HL-60 (cell line): ENCODE measurements around the gene DTD1.
A peak's percentile ranks its signal among the peaks of the same experiment; 100 is the strongest.

Experiments used
- DNase-seq, 2 experiments: peaks; one replicate each; pipeline ENCODE4 v3.0.0-alpha.2; 2010 to 2020; ENCODE audit warnings: low read depth in 1 of 2, low spot score in 1 of 2
- H3K27ac ChIP-seq: fragments of 250-450 bp; sonication (Bioruptor Pico); replicated peaks from 2 replicates; pipeline ENCODE4 v1.5.1; 2020; ENCODE audit warnings: mild to moderate bottlenecking, moderate library complexity
- H3K27me3 ChIP-seq: fragments of 250-450 bp; sonication (Bioruptor Pico); 2 replicates; pipeline ENCODE4 v1.5.1; 2021; ENCODE audit warnings: mild to moderate bottlenecking, moderate library complexity; ENCODE audit not compliant: insufficient read depth, poor library complexity, severe bottlenecking
- H3K4me3 ChIP-seq: replicated peaks from 2 replicates; pipeline ENCODE4 v1.5.1; 2011; ENCODE audit warnings: mild to moderate bottlenecking, control low read depth, low read length; ENCODE audit not compliant: insufficient read depth
- GABPA ChIP-seq: IDR thresholded peaks from 2 replicates; pipeline ENCODE4 v1.6.1; 2012; ENCODE audit warnings: low read depth
- POLR2AphosphoS5 ChIP-seq: IDR thresholded peaks from 2 replicates; pipeline ENCODE4 v1.6.1; 2012; ENCODE audit warnings: low read depth
- SPI1 ChIP-seq: IDR thresholded peaks from 2 replicates; pipeline ENCODE4 v1.6.1; 2012; ENCODE audit warnings: low read depth, mild to moderate bottlenecking, borderline replicate concordance
- TF ChIP-seq, protein P1 (sequence below): IDR thresholded peaks from one replicate; pipeline ENCODE4 v1.5.1; 2011; ENCODE audit warnings: low read length, control low read depth, inconsistent platforms; ENCODE audit not compliant: insufficient read depth
- TF ChIP-seq, protein P2 (sequence below): IDR thresholded peaks from 2 replicates; pipeline ENCODE4 v1.6.1; 2012; ENCODE audit warnings: low read depth; ENCODE audit not compliant: insufficient replicate concordance

Gene DTD1

DNA sequence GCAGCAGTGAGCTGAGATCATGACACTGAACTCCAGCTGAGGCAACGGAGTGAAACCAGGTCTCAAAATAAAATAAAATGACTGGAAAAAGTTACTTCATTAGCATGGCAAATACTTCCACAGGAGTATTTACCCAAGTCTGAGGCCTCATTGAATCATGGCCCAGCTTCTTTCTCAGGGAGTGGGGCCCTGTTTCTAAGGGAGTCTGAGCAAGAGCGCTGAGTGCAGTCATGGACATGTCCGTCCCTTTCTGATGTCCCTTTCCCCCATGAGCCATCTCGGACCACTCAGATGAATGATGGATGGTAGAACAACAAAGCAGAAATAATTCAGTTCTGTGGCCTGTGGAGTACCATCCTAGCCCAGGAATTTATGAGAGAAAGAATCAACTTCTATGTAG is 7.8 kb upstream of the DTD1 start:
- Histone ChIP-seq H3K27me3 (no peaks in the 10 kb centered on the region), H3K27ac (no peak overlapping the region), H3K4me3 (no peak overlapping the region)
- TF ChIP-seq POLR2AphosphoS5, result no peak
- TF ChIP-seq, protein P1, sequence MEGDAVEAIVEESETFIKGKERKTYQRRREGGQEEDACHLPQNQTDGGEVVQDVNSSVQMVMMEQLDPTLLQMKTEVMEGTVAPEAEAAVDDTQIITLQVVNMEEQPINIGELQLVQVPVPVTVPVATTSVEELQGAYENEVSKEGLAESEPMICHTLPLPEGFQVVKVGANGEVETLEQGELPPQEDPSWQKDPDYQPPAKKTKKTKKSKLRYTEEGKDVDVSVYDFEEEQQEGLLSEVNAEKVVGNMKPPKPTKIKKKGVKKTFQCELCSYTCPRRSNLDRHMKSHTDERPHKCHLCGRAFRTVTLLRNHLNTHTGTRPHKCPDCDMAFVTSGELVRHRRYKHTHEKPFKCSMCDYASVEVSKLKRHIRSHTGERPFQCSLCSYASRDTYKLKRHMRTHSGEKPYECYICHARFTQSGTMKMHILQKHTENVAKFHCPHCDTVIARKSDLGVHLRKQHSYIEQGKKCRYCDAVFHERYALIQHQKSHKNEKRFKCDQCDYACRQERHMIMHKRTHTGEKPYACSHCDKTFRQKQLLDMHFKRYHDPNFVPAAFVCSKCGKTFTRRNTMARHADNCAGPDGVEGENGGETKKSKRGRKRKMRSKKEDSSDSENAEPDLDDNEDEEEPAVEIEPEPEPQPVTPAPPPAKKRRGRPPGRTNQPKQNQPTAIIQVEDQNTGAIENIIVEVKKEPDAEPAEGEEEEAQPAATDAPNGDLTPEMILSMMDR, result no peak
- no peak for TF ChIP-seq SPI1
- TF ChIP-seq, protein P2, sequence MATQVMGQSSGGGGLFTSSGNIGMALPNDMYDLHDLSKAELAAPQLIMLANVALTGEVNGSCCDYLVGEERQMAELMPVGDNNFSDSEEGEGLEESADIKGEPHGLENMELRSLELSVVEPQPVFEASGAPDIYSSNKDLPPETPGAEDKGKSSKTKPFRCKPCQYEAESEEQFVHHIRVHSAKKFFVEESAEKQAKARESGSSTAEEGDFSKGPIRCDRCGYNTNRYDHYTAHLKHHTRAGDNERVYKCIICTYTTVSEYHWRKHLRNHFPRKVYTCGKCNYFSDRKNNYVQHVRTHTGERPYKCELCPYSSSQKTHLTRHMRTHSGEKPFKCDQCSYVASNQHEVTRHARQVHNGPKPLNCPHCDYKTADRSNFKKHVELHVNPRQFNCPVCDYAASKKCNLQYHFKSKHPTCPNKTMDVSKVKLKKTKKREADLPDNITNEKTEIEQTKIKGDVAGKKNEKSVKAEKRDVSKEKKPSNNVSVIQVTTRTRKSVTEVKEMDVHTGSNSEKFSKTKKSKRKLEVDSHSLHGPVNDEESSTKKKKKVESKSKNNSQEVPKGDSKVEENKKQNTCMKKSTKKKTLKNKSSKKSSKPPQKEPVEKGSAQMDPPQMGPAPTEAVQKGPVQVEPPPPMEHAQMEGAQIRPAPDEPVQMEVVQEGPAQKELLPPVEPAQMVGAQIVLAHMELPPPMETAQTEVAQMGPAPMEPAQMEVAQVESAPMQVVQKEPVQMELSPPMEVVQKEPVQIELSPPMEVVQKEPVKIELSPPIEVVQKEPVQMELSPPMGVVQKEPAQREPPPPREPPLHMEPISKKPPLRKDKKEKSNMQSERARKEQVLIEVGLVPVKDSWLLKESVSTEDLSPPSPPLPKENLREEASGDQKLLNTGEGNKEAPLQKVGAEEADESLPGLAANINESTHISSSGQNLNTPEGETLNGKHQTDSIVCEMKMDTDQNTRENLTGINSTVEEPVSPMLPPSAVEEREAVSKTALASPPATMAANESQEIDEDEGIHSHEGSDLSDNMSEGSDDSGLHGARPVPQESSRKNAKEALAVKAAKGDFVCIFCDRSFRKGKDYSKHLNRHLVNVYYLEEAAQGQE, result no peak
- no peak for TF ChIP-seq GABPA
- no peak for DNase-seq

DNA sequence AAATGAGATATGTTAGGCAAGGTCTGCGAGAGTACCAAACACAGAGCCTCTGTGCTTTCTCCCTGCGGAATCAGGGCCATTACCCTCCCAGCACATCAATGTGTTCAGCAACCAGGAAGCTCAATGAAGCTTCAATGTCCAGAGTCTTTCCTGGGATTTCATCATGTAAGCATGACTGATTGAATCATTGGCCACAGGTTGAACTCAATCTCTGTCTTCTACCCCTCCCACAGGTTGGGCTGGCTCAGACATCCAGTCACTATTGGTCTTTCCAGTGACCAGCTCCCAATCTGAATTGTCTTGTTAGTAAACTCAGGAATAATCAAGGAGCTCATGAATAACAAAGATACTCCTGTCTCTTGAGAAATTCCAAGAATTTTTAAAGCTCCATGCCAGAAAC is 2.7 kb upstream of the DTD1 start:
- Histone ChIP-seq H3K27me3 (no peaks in the 10 kb centered on the region), H3K4me3 (no peak overlapping the region), H3K27ac (no peak overlapping the region)
- no peak for DNase-seq
- TF ChIP-seq SPI1 (no peak), GABPA (no peak), POLR2AphosphoS5 (no peak)
- TF ChIP-seq, protein P2, result no peak
- TF ChIP-seq, protein P1, result no peak

DNA sequence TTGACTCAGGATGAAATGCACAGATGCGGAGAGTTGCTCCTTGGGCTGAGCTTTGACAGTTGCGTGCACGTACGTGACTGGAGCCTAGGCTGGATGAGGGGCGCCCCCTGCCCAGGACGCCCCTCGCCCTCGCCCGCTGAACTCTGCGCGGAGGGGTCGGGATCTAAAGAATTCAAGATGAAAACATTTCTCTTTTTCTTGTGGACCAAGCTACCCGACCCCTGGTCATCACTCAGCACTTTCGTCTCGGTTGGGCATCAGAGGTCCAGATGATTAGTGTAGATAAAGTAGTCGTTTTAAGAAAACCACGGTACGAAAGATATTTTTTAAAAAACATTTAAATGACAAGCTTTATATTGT is 700 bp downstream of the DTD1 start:
- no peaks in the 10 kb centered on the region for H3K27me3 ChIP-seq
- TF ChIP-seq SPI1, result no peak
- no peak for DNase-seq
- peak overlapping the region; percentile 77 for H3K4me3 ChIP-seq
- H3K27ac ChIP-seq, result no peak overlapping the region

DNA sequence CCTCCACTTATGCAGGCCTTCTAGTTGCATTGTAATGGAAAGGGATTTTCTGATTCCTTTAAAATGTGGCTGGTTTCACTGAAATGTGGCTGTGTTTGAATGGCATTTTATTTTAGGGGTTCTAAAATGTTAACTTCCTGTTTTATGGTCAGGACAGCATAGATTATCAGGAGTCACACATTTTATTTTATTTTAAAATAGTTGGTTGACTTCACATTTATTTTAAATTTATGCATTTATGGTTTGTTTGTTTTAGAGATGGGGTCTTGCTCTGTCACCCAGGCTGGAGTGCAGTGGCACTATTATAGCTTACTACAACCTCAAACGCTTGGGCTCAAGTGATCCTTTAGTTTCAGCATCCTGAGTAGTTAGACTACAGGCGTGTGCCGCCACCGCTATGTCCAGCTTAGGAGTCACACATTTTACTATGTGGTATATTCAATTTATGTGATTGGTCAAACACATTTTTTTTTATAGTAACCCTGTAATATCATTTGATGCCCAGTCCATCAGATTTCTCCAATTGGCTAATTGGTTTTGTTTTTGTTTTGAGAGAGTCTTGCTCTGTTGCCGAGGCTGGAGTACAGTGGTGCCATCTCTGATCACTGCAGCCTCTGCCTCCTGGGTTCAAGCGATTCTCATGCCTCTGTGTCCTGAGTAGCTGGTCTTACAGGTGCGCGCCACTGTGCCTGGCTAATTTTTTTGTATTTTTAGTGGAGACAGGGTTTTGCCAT is 2.3 kb downstream of the DTD1 start:
- TF ChIP-seq GABPA (no peak), SPI1 (no peak), POLR2AphosphoS5 (no peak)
- TF ChIP-seq, protein P1, result no peak
- TF ChIP-seq, protein P2, result no peak

More for the DNA sequence above, 2.3 kb downstream of the DTD1 start:
- Histone ChIP-seq H3K27ac (no peak overlapping the region), H3K27me3 (no peaks in the 10 kb centered on the region), H3K4me3 (no peak overlapping the region)
- no peak for DNase-seq
